ENCODE measurements around the gene MAP4.
"Not testable (repeated sequence)": the region's sequence is repeated elsewhere in the genome, so short reads cannot be mapped to it uniquely, and the experiment has no call there.

Gene MAP4

GRCh38 chr3:47841786-47842349 lies 174.3 kb downstream of the MAP4 start:
- no peak for DNase-seq

GRCh38 chr3:47838503-47838902 lies 177.7 kb downstream of the MAP4 start:
- DNase-seq = no peak

GRCh38 chr3:47836986-47837385 lies 179.2 kb downstream of the MAP4 start:
- peak; percentile 21 to 26 for DNase-seq

- not testable (repeated sequence) for DNase-seq
These were observed 186.7 kb downstream of the MAP4 start for GRCh38 chr3:47829482-47829881.

DNA sequence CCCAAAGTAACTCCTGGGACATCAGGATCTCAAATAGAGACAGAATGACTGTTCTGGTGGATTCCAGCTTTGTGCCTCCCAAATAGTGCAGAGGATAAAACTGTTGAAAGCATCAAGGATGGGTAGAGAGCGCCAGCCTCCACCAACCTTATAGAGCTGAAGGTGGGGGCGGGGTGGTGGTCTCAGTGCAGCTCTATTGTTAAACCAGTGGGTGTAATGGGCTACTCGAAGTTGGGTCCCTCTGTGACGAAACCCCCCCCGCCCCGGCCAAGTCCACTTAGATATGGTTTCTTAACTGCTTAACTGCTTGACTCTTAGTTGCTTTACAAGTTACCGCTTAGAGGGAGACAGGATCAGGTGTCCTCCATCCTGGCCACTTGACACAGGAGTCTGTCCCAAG lies 190.6 kb downstream of the MAP4 start:
- DNase-seq = no peak

DNA sequence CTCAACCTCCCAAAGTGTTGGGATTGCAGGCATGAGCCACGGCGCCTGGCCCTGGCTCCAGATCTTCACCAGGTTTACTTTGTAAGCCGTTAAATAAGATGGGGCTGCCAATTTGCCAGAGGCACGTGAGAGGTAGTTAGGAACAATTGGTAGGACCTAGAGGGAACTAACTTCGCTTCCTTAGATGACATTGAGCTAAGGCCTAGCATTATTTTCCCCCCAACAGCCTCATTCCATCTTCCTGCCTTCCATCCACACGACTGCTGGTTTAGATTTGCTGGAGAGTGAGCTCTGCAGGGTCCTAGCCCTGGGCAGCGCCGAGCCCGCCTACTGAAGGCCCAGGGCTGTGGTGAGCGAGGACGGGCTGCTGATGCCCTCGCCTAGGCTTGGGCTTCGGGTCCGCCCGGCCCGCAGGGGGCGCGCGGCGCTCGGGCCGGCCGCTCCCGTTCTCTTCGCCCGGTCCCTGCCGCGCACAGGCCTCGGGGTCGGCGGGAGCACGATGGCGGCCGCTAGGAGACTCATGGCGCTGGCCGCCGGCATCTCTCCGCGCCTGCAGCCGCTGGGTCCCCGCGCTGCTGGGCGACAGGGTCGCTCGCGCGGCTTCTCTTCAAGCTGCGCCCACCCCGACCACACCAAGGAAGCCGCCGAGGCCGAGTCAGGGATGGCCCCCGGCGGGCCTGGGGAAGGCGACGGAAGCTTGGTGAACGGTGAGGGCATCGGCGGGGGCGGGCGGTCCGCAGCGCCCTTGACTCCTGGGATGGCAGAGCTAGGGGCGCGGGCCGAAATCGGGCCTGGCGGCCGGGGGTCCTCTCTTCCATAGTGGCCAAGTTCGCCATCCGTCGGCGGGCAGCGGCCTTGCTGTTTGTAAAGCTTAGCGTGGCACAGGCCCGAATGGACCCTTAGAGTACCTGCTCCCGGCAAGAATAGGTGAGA lies 191.4 kb downstream of the MAP4 start:
- DNase-seq = peak; percentile 76

DNA sequence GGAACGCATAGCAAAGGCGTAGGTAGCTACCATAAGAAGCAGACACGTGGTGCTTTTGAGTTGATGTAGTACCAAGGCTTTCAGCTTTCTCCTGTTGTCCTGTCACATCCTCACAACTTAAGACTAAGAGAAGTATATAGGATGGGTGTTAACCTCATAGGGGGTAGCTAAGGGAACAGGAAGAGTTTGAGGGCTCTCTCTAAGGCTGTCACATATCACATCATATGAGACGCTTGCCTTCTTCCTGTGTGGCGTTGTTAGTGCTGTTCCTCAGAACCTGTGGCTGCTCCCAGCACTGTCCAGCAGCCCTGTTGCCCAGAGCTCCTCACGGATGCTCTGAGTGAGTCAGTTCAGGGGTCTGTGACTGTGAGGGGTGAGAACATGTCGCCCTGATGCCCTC lies 198.6 kb downstream of the MAP4 start:
- DNase-seq = no peak

DNA sequence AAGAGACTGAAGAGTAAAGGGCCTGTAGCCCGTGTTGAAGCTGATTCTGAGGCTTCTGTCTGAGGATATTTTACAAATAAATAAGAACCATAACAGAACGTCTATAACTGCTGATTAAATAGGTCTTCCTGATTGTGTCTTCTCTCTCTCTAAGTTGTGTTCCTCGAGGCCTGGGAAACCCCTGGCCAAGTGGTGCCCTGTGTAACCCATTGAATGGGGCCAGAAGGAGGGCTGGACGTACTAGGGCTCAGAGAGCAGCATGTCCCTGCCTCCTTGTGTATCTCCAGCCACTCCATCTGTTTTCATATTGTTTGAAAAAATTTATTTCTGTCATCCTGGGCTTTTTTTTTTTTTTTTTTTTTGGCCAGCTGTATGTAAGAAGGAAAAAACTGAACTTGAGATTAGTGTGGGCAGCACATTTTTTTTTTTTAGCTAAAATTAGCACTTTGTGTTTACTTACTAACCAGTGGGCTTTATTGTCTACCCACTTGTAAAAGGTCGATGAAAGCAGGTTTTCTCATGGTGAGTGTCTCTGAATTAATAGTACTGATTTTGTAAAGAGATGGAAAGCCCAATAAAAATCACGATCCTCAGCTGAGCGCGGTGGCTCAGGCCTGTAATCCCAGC lies 202.6 kb downstream of the MAP4 start:
- no peak for DNase-seq

DNA sequence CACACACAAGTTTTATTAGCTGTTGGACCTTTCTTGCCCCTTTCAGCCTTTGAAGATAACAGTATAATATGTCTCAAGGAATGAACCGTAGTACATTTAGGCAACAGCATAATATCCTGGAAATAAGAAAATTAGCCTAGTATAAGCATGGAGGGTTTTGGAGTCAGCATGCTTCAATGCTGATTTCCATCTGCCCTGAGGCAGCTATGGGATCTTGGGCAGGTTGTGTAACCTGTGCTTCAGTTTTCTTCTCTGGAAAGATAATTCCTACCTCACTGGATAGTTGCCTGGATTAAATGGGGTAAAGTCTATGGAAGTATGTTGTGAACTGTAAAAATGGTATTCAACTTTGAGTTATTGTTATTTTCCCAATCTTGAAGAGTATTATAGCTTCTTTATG lies 211.6 kb downstream of the MAP4 start:
- DNase-seq = no peak

- DNase-seq = no peak
These were observed 212.7 kb downstream of the MAP4 start for GRCh38 chr3:47803480-47804025.

GRCh38 chr3:47802734-47803479 lies 213.3 kb downstream of the MAP4 start, which contains the start of gene DHX30:
Gene DHX30 (plus strand): TSS chr3:47803138. CDS start chr3:47810684, 7,546 bp downstream.
- DNase-seq = peak; percentile 84 to 91
